Ovary (tissue), 10 donors: ENCODE results near the gene EPOP. TPM values are rescaled to one million over a fixed set of nuclear protein-coding genes. Genes with fewer than 3 reads are reported as not detected.
A peak's percentile ranks its signal among the peaks of the same experiment; 100 is the strongest.

ENCODE experiments used
- DNase-seq, 5 donors: peaks; one replicate each; pipeline ENCODE4 v3.0.0-alpha.2; 2019 to 2020
- H3K27ac ChIP-seq, 2 donors: fragments of 200-600 bp; one replicate each; pipeline versions ENCODE4 v1.5.1 to v1.8.0; 2019 to 2022
- H3K27me3 ChIP-seq: fragments of 200-600 bp; one replicate; pipeline ENCODE4 v1.8.0; 2022
- H3K36me3 ChIP-seq: fragments of 200-600 bp; sonication (generic); one replicate; pipeline ENCODE4 v1.5.1; 2019
- H3K4me1 ChIP-seq: one replicate; pipeline ENCODE4 v1.8.1; 2013; ENCODE audit warnings: mild to moderate bottlenecking, moderate library complexity; ENCODE audit not compliant: insufficient read depth
- H3K4me3 ChIP-seq: fragments of 200-600 bp; sonication (generic); one replicate; pipeline ENCODE4 v1.5.1; 2017
- H3K9me3 ChIP-seq, 2 donors: fragments of 200-600 bp in 1 of 2; sonication (generic) in 1 of 2; one replicate each; pipeline versions ENCODE4 v1.5.1 to v1.8.1; 2013 to 2019; ENCODE audit warnings: mild to moderate bottlenecking in 1 of 2, moderate library complexity in 1 of 2
- CTCF ChIP-seq, 3 donors: fragments of 450-650 bp in 2 of 3; fragments of 200-600 bp in 1 of 3; IDR thresholded peaks; one replicate each; pipeline versions ENCODE4 v1.5.1 to v1.8.0; 2016 to 2022; ENCODE audit warnings: antibody characterized with exemption in 3 of 3, mild to moderate bottlenecking in 1 of 3
- EP300 ChIP-seq: sonication (generic); formaldehyde crosslinking; IDR thresholded peaks from one replicate; pipeline ENCODE4 v1.6.1; 2017; ENCODE audit warnings: antibody characterized with exemption
- POLR2A ChIP-seq: fragments of 450-650 bp; IDR thresholded peaks from one replicate; pipeline ENCODE4 v1.6.1; 2017; ENCODE audit warnings: antibody characterized with exemption, mild to moderate bottlenecking, moderate library complexity
- WGBS, 3 donors: extraction: QIAGEN DNeasy Blood & Tissue Kit in 1 of 3; methylation state at CpG; one replicate each; pipeline versions ENCODE4 v1.1.5 to v1.1.7; 2013 to 2017; 5-methylcytosine and 5-hydroxymethylcytosine counted together
- intact Hi-C, 4 donors: fragments of 100-400 bp; cut with DNase I; formaldehyde crosslinking; loops; one replicate each; pipeline versions ENCODE4 v1.11.0 to v1.15.1; 2022 to 2023
- long read RNA-seq, 3 donors: library from polyadenylated mRNA in 2 of 3; unstranded in 2 of 3; transcript quantifications; one replicate each; pipeline ENCODE4 v2.0.0 and lab custom pipeline, GENCODE V29; 2021 to 2026
- polyA plus RNA-seq, 2 donors: library from polyadenylated mRNA; stranded (reverse); fragments of 200-250 nt in 1 of 2; fragments of 350-450 nt in 1 of 2; fragmentation: Illumina TruSeq in 1 of 2; extraction: RNeasy Lipid Tissue Mini Kit (QIAGEN cat#74804) in 1 of 2; gene quantifications; one replicate each; pipeline ENCODE4 v1.2.3, GENCODE V29; 2013 to 2014
- total RNA-seq, 7 donors: library from RNA; depleted of rRNA in 2 of 7; stranded (reverse); fragments of >200 nt in 2 of 7; fragmentation: NEBNext Ultra II Directional in 3 of 7; extraction: Animal tissue kit (Norgen Biotek cat#: 25700) in 3 of 7; gene quantifications; one replicate each; pipeline versions ENCODE4 v1.1.0 to v1.2.4, GENCODE V29; 2016 to 2023
- donor health status: DM: no; HTN: no; CAD: no; lungs with moderate emphysema.
- donor health status: DM: no; HTN: no; CAD: no.
- donor health status: Bipolar disorder and iron deficiency.
- donor health status: DM: yes; HTN: yes; CAD: no.
- donor health status: DM: no; HTN: no; CAD: no.
- donor health status: DM: yes; HTN: yes; CAD: no.

EPOP gene
- total RNA-seq (1 to 10 TPM in 3 of 7 donors, under 1 TPM in 4; 0.83 to 1.7 (median 0.86) TPM), polyA plus RNA-seq (under 1 TPM; 0.50 to 0.61 TPM)
- long read RNA-seq, donor 1, partial matches to known transcripts = 0 of 1 reads
- long read RNA-seq, donor 1, other reads (novel, unspliced or antisense) = 0 of 1 reads
- long read RNA-seq, donor 2, transcript EPOP-201 (1 exons, 3,719 nt) = major isoform, 8 of 8 reads
- long read RNA-seq, donor 2, partial matches to known transcripts = 0 of 8 reads
- long read RNA-seq, donor 2, other reads (novel, unspliced or antisense) = 0 of 8 reads
- long read RNA-seq, donor 3, partial matches to known transcripts = 0 of 2 reads
- long read RNA-seq, donor 3, other reads (novel, unspliced or antisense) = 0 of 2 reads

- no peak for TF ChIP-seq EP300
- TF ChIP-seq POLR2A = no peak
- no peak for TF ChIP-seq CTCF (IDR thresholded peaks at IDR 0.05)
- no peaks in the 10 kb centered on the region for H3K4me1 ChIP-seq
- H3K27ac ChIP-seq = no peak within 1 kb of the TSS
- WGBS, 3 donors = 2 to 3% (median 3%) methylated on average over 54 to 80 of the region's 80 CpGs
- DNase-seq = peak; percentile 64 to 84 (median 75)
- intact Hi-C loops = loop anchor here (5.0 kb wide), 1 partner anchor 62 kb away; no protein-coding TSS in a partner anchor
- no peaks in the 10 kb centered on the region for H3K27me3 ChIP-seq
- H3K9me3 ChIP-seq = no peaks in the 10 kb centered on the region
- H3K4me3 ChIP-seq = peak within 1 kb of the TSS; percentile 25
- no peaks in the 10 kb centered on the region for H3K36me3 ChIP-seq
Observed at GRCh38 chr17:38674749-38675615, at the start of gene EPOP. Gene EPOP, minus strand, starts transcription at chr17:38674957. Its CDS starts 462 bp downstream, at chr17:38674495.

- 86 to 92% (median 87%) methylated on average over 10 to 16 of the region's 16 CpGs for WGBS, 3 donors
- no peak for DNase-seq
- H3K36me3 ChIP-seq = no peaks in the 10 kb centered on the region
- no peaks in the 10 kb centered on the region for H3K4me1 ChIP-seq
- H3K27ac ChIP-seq = no peak overlapping the region
- TF ChIP-seq CTCF (IDR thresholded peaks at IDR 0.05) = no peak
- TF ChIP-seq EP300 = no peak
- TF ChIP-seq POLR2A = no peak
- no peak overlapping the region for H3K4me3 ChIP-seq
- no peaks in the 10 kb centered on the region for H3K9me3 ChIP-seq
- intact Hi-C loops = no loop called here
- no peaks in the 10 kb centered on the region for H3K27me3 ChIP-seq
Observed at GRCh38 chr17:38721802-38722201, 47.0 kb upstream of the EPOP start.

GRCh38 chr17:38720941-38721340 is 46.2 kb upstream of the EPOP start:
- H3K9me3 ChIP-seq = no peaks in the 10 kb centered on the region
- no peaks in the 10 kb centered on the region for H3K4me1 ChIP-seq
- H3K4me3 ChIP-seq = no peak overlapping the region
- no peak for TF ChIP-seq CTCF (IDR thresholded peaks at IDR 0.05)
- intact Hi-C loops = no loop called here
- no peak overlapping the region for H3K27ac ChIP-seq
- H3K36me3 ChIP-seq = no peaks in the 10 kb centered on the region
- no peaks in the 10 kb centered on the region for H3K27me3 ChIP-seq
- DNase-seq = no peak
- WGBS, 3 donors = 82 to 85% (median 83%) methylated on average over 6 of the region's 6 CpGs

GRCh38 chr17:38719943-38720641 is 45.3 kb upstream of the EPOP start:
- no peak for TF ChIP-seq CTCF (IDR thresholded peaks at IDR 0.05)
- no peak for TF ChIP-seq EP300
- no peak for TF ChIP-seq POLR2A
- Histone ChIP-seq H3K4me3 (no peak overlapping the region), H3K36me3 (no peaks in the 10 kb centered on the region), H3K4me1 (no peaks in the 10 kb centered on the region), H3K9me3 (no peaks in the 10 kb centered on the region), H3K27ac (no peak overlapping the region), H3K27me3 (no peaks in the 10 kb centered on the region)
- 66 to 73% (median 67%) methylated on average over 39 of the region's 39 CpGs for WGBS, 3 donors
- no peak for DNase-seq
- intact Hi-C loops = no loop called here
